ENCODE data around the gene ASNSD1. TPM values are rescaled to one million over a fixed set of nuclear protein-coding genes. Genes with fewer than 3 reads are reported as not detected.
A peak's percentile ranks its signal among the peaks of the same experiment; 100 is the strongest.

ASNSD1 gene
- total RNA-seq, 1 donor from 2014 or later: 37.5 TPM

- H3K36me3 Mint-ChIP-seq: peaks cover 21% of the 10 kb centered on the region
- peak overlapping the region; percentile 55 for H3K4me3 Mint-ChIP-seq
- H3K4me1 Mint-ChIP-seq: peaks cover 18% of the 10 kb centered on the region
- peak overlapping the region; percentile 28 for H3K27ac Mint-ChIP-seq
- H3K27me3 Mint-ChIP-seq (ENCODE audit: low read depth): no peaks in the 10 kb centered on the region
- DNase-seq (ENCODE audit: low spot score in 2 of 2, unreplicated experiment in 2 of 2): no peak
- peaks cover 16% of the 10 kb centered on the region for H3K9me3 Mint-ChIP-seq
- TF ChIP-seq, protein P1, sequence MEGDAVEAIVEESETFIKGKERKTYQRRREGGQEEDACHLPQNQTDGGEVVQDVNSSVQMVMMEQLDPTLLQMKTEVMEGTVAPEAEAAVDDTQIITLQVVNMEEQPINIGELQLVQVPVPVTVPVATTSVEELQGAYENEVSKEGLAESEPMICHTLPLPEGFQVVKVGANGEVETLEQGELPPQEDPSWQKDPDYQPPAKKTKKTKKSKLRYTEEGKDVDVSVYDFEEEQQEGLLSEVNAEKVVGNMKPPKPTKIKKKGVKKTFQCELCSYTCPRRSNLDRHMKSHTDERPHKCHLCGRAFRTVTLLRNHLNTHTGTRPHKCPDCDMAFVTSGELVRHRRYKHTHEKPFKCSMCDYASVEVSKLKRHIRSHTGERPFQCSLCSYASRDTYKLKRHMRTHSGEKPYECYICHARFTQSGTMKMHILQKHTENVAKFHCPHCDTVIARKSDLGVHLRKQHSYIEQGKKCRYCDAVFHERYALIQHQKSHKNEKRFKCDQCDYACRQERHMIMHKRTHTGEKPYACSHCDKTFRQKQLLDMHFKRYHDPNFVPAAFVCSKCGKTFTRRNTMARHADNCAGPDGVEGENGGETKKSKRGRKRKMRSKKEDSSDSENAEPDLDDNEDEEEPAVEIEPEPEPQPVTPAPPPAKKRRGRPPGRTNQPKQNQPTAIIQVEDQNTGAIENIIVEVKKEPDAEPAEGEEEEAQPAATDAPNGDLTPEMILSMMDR (IDR thresholded peaks at IDR 0.05; ENCODE audit: unreplicated experiment): no peak
Measured at GRCh38 chr2:189673661-189674373, 12.6 kb downstream of the ASNSD1 start.

GRCh38 chr2:189674374-189675112 is 13.3 kb downstream of the ASNSD1 start, which contains the start of gene ANKAR:
TSS of gene ANKAR (plus strand) at chr2:189674670. CDS start at chr2:189676491, 1,821 bp downstream.
- Mint-ChIP-seq H3K4me1 (peaks cover 18% of the 10 kb centered on the region), H3K27ac (peak within 1 kb of the TSS; percentile 97), H3K4me3 (peak within 1 kb of the TSS; percentile 94), H3K36me3 (peaks cover 23% of the 10 kb centered on the region), H3K27me3 (ENCODE audit: low read depth) (no peaks in the 10 kb centered on the region), H3K9me3 (peaks cover 23% of the 10 kb centered on the region)
- TF ChIP-seq, protein P1 (IDR thresholded peaks at IDR 0.05; ENCODE audit: unreplicated experiment): peak; percentile 46
- peak; percentile 79 to 87 for DNase-seq (ENCODE audit: low spot score in 2 of 2, unreplicated experiment in 2 of 2)

GRCh38 chr2:189676471-189676870 is 15.2 kb downstream of the ASNSD1 start:
- DNase-seq (ENCODE audit: low spot score in 2 of 2, unreplicated experiment in 2 of 2): no peak
- H3K27ac Mint-ChIP-seq: no peak overlapping the region
- H3K9me3 Mint-ChIP-seq: peaks cover 26% of the 10 kb centered on the region
- H3K36me3 Mint-ChIP-seq: peaks cover 24% of the 10 kb centered on the region
- TF ChIP-seq, protein P1 (IDR thresholded peaks at IDR 0.05; ENCODE audit: unreplicated experiment): no peak
- peaks cover 18% of the 10 kb centered on the region for H3K4me1 Mint-ChIP-seq
- no peak overlapping the region for H3K4me3 Mint-ChIP-seq
- H3K27me3 Mint-ChIP-seq (ENCODE audit: low read depth): no peaks in the 10 kb centered on the region

DNA sequence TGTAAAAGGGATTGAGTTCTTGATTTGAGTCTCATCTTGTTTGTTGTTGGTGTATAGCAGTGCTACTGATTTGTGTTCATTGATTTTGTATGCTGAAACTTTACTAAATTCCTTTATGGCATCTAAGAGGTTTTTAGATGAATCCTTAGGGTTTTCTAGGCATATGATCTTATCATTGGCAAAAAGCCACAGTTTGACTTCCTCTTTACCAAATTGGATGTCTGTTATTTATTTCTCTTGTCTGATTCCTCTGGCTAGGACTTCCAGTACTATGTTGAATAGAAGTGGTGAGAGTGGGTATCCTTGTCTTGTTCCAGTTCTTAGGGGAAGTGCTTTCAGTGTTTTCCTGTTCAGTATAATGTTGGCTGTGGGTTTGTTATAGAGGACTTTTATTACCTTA is 18.0 kb downstream of the ASNSD1 start:
- Mint-ChIP-seq H3K9me3 (peaks cover 26% of the 10 kb centered on the region), H3K36me3 (peaks cover 24% of the 10 kb centered on the region), H3K4me1 (peaks cover 14% of the 10 kb centered on the region), H3K27ac (no peak overlapping the region), H3K4me3 (no peak overlapping the region), H3K27me3 (ENCODE audit: low read depth) (no peaks in the 10 kb centered on the region)
- DNase-seq (ENCODE audit: low spot score in 2 of 2, unreplicated experiment in 2 of 2): no peak
- TF ChIP-seq, protein P1 (IDR thresholded peaks at IDR 0.05; ENCODE audit: unreplicated experiment): no peak

DNA sequence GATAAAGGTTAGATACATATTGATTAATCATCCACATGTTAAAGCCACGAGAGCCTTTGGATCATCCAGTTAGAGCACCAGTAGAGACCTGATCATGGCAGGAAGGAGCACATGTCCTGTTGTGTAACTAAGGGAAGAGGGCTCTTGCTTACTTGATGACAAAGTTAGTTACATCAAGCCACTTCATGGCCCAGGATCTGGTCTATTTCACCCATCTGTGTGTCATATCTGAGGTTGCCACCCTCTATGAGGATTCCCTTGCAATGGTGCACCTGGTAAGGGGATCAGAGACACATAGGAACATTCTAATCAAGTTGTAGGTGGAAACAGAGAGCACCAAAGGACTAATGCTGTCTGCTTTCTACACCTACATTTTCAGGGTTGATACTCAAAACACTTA is 19.9 kb downstream of the ASNSD1 start:
- Mint-ChIP-seq H3K4me3 (no peak overlapping the region), H3K27me3 (ENCODE audit: low read depth) (no peaks in the 10 kb centered on the region), H3K4me1 (peaks cover 11% of the 10 kb centered on the region), H3K9me3 (peaks cover 26% of the 10 kb centered on the region), H3K36me3 (peaks cover 24% of the 10 kb centered on the region), H3K27ac (no peak overlapping the region)
- TF ChIP-seq, protein P1 (IDR thresholded peaks at IDR 0.05; ENCODE audit: unreplicated experiment): no peak
- DNase-seq (ENCODE audit: low spot score in 2 of 2, unreplicated experiment in 2 of 2): no peak

All from mesothelial cell of epicardium (in vitro differentiated cells).